SK-N-SH (cell line): ENCODE data around the gene PAF1. TPM values are rescaled to one million over a fixed set of nuclear protein-coding genes. Genes with fewer than 3 reads are reported as not detected.

Experiments
- CTCF ChIA-PET: fragments of 300-600, 350-600 bp; formaldehyde crosslinking; extraction: SDS; loops from one replicate; lab custom pipeline; 2021; lab: Yijun Ruan, JAX
- POLR2A ChIA-PET: fragments of 350-600 bp; sonication (Branson Sonifier 250); formaldehyde crosslinking; extraction: SDS; loops from one replicate; lab custom pipeline; 2020; ENCODE audit warnings: antibody characterized with exemption, inconsistent platforms; lab: Yijun Ruan, JAX
- DNase-seq: peaks from one replicate; pipeline ENCODE4 v3.0.0; 2012
- H2AFZ ChIP-seq: fragments of 200-600 bp; sonication (generic); 2 replicates; pipeline ENCODE4 v1.8.1; 2016; ENCODE audit warnings: antibody characterized with exemption, mild to moderate bottlenecking, low read depth
- H3F3A ChIP-seq: fragments of 200-600 bp; sonication (generic); replicated peaks from 2 replicates; pipeline ENCODE3; 2016; ENCODE audit warnings: antibody characterized with exemption, mild to moderate bottlenecking; ENCODE audit not compliant: insufficient read depth
- H3K27ac ChIP-seq, 2 experiments: fragments of 200-500 bp in 1 of 2; fragments of 200-600 bp in 1 of 2; sonication (Bioruptor generic) in 1 of 2; sonication (generic), shearing (Covaris generic) in 1 of 2; 2 replicates each; pipeline versions ENCODE4 v1.5.1 to v1.6.1; 2014 to 2016; ENCODE audit warnings: low read depth in 2 of 2, inconsistent platforms in 1 of 2, low read length in 1 of 2, mild to moderate bottlenecking in 1 of 2, mixed read lengths in 1 of 2
- H3K27me3 ChIP-seq: fragments of 200-600 bp; sonication (generic), shearing (Covaris generic); 2 replicates; pipeline ENCODE4 v1.6.1; 2016; ENCODE audit warnings: mixed run types; ENCODE audit not compliant: insufficient read depth
- H3K36me3 ChIP-seq, 2 experiments: fragments of 200-500 bp in 1 of 2; fragments of 200-600 bp in 1 of 2; sonication (Bioruptor generic) in 1 of 2; sonication (generic) in 1 of 2; replicated peaks in 1 of 2; 2 replicates each; pipeline versions ENCODE3 to v1.5.1; 2014 to 2016; ENCODE audit warnings: low read length in 1 of 2, mild to moderate bottlenecking in 1 of 2; ENCODE audit not compliant: insufficient read depth in 2 of 2, control insufficient read depth in 1 of 2
- H3K4me1 ChIP-seq, 2 experiments: fragments of 200-500 bp in 1 of 2; fragments of 200-600 bp in 1 of 2; sonication (Bioruptor generic) in 1 of 2; sonication (generic), shearing (Covaris generic) in 1 of 2; 2 replicates each; pipeline versions ENCODE4 v1.5.1 to v1.6.1; 2014 to 2016; ENCODE audit warnings: low read depth in 1 of 2, low read length in 1 of 2, mixed run types in 1 of 2; ENCODE audit not compliant: insufficient read depth in 2 of 2, control insufficient read depth in 1 of 2
- H3K4me2 ChIP-seq: fragments of 200-600 bp; sonication (generic), shearing (Covaris generic); 2 replicates; pipeline ENCODE4 v1.6.1; 2017; ENCODE audit warnings: mixed run types
- H3K4me3 ChIP-seq, 2 experiments: fragments of 200-500 bp in 1 of 2; fragments of 200-600 bp in 1 of 2; sonication (Bioruptor generic) in 1 of 2; sonication (generic), shearing (Covaris generic) in 1 of 2; 2 replicates each; pipeline versions ENCODE4 v1.5.1 to v1.8.1; 2014 to 2016; ENCODE audit warnings: low read depth in 2 of 2, inconsistent platforms in 1 of 2, low read length in 1 of 2, mild to moderate bottlenecking in 1 of 2, mixed read lengths in 1 of 2, moderate library complexity in 1 of 2
- H3K79me2 ChIP-seq: fragments of 200-600 bp; sonication (generic); 2 replicates; pipeline ENCODE4 v1.8.1; 2017; ENCODE audit warnings: mild to moderate bottlenecking; ENCODE audit not compliant: insufficient read depth
- H3K9ac ChIP-seq: fragments of 200-600 bp; sonication (generic); 2 replicates; pipeline ENCODE4 v1.6.1; 2017; ENCODE audit warnings: mixed run types
- H3K9me2 ChIP-seq: fragments of 200-600 bp; sonication (generic); 2 replicates; pipeline ENCODE4 v1.6.1; 2017; ENCODE audit warnings: mixed run types
- H3K9me3 ChIP-seq: fragments of 200-600 bp; sonication (generic); 2 replicates; pipeline ENCODE4 v1.6.1; 2017; ENCODE audit warnings: mixed run types, mild to moderate bottlenecking, moderate library complexity
- H4K20me1 ChIP-seq: fragments of 200-600 bp; sonication (generic); 2 replicates; pipeline ENCODE4 v1.6.1; 2017; ENCODE audit warnings: mild to moderate bottlenecking, mixed run types; ENCODE audit not compliant: insufficient read depth
- FOXM1 ChIP-seq: IDR thresholded peaks from 2 replicates; pipeline ENCODE4 v1.4.0; 2012; ENCODE audit warnings: low read depth, mild to moderate bottlenecking
- JUND ChIP-seq: IDR thresholded peaks from 2 replicates; pipeline ENCODE4 v1.4.0; 2012
- MAX ChIP-seq: IDR thresholded peaks from 2 replicates; pipeline ENCODE4 v1.4.0; 2012; ENCODE audit warnings: low read depth
- NFIC ChIP-seq: IDR thresholded peaks from 2 replicates; pipeline ENCODE4 v1.4.0; 2012; ENCODE audit warnings: borderline replicate concordance
- POLR2AphosphoS5 ChIP-seq: IDR thresholded peaks from 2 replicates; pipeline ENCODE4 v1.6.1; 2012; ENCODE audit warnings: low read depth, low read length
- RFX5 ChIP-seq: IDR thresholded peaks from 2 replicates; pipeline ENCODE4 v1.6.1; 2012; ENCODE audit warnings: mild to moderate bottlenecking, improper control_type of control experiment, low read length
- YY1 ChIP-seq: IDR thresholded peaks from 2 replicates; pipeline ENCODE4 v1.4.0; 2012; ENCODE audit warnings: low read depth, mild to moderate bottlenecking
- WGBS: methylation state at CpG from one replicate; pipeline ENCODE4 v1.1.6; 2017; ENCODE audit warnings: low lambda C conversion rate; 5-methylcytosine and 5-hydroxymethylcytosine counted together
- polyA plus RNA-seq, 3 experiments: library from polyadenylated mRNA; depleted of rRNA; stranded (reverse); fragments of >200 nt; gene quantifications; 2 replicates each; pipeline ENCODE4 v1.2.3, GENCODE V29; 2012
- TF ChIP-seq, protein P1 (sequence below): IDR thresholded peaks from 2 replicates; pipeline ENCODE4 v1.4.0; 2012; ENCODE audit warnings: low read depth, borderline replicate concordance
- TF ChIP-seq, protein P2 (sequence below): IDR thresholded peaks from 2 replicates; pipeline ENCODE4 v1.4.0; 2012; ENCODE audit warnings: low read depth, borderline replicate concordance

Gene PAF1
- polyA plus RNA-seq, 1 of the 3 experiments (the other 2 are of a cell fraction), result 65.3 TPM

DNA sequence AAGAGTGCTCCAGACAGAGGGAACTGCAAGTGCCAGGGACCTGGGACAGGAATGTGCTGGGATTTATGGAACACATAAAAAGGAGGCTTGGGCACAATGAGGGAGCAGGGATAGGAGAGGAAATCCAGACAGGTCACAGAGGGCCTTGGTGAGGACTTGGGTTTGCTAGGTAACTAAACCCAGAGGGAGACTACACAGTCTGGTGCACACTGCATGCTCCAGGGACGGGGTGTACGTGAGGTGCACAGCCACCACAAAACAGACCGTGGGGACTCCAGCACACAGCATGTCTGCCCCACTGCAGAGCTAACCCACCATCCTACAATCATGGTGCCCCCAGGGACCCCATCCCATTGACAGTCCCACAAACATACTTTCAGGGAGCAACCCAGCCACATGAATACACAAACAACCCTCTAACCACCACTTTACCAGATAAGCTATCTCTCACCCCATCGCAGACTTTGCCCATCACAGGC lies 10.2 kb upstream of the PAF1 start:
- H3K27ac ChIP-seq, result peak overlapping the region; percentile 31 to 100; a peak in 3 of 4 replicates
- H2AFZ ChIP-seq, result no peak overlapping the region
- TF ChIP-seq JUND (peak; percentile 47; the same call in 1 of the 2 replicates), FOXM1 (no peak)
- CTCF ChIA-PET, result interaction anchor here (2.0 to 6.5 kb wide), 2 partner anchors 10 to 11 kb away, joined by 9 to 106 read pairs; partner anchors contain the start of genes MED29, PAF1 and PLEKHG2
- no peaks in the 10 kb centered on the region for H3K9me2 ChIP-seq
- H3K27me3 ChIP-seq, result no peaks in the 10 kb centered on the region
- H3K9me3 ChIP-seq, result no peaks in the 10 kb centered on the region
- 36% methylated on average over 2 of the region's 4 CpGs for WGBS
- H3K4me3 ChIP-seq, result no peak overlapping the region
- POLR2A ChIA-PET, result interaction anchor here (1.6 to 2.3 kb wide), 2 partner anchors 10 to 34 kb away, joined by 3 to 11 read pairs; partner anchors contain the start of genes MED29 and PAF1
- no peak for DNase-seq
- peak overlapping the region; percentile 98; the same call in 1 of the 2 replicates for H3K4me2 ChIP-seq
- peak overlapping the region; percentile 97; the same call in 1 of the 2 replicates for H3K9ac ChIP-seq
- H4K20me1 ChIP-seq, result no peaks in the 10 kb centered on the region
- H3K36me3 ChIP-seq, result no peaks in the 10 kb centered on the region
- H3K4me1 ChIP-seq, result peaks cover 19 to 36% of the 10 kb centered on the region in 2 experiments; a peak in 3 of 4 replicates
- H3F3A ChIP-seq, result peaks cover 50% of the 10 kb centered on the region
- H3K79me2 ChIP-seq, result 0 out of 2 replicates have a peak, but pooled peaks cover 4% of the 10 kb centered on the region

DNA sequence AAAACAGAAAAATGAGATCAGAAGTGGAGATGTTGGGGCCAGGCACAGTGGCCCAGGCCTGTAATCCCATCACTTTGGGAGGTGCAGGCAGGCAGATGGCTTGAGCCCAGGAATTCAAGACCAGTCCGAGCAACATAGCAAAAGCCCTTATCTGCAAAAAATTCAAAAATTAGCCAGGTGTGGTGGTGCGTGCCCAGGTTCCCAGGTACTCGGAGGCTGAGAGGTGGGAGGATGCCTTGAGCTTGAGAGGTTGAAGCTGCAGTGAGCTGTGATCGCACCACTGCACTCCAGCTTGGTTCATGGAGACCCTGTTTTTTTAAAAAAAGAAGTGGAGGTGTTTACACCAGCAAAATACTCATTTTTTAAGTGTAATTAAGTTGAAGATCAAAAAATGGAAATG lies 9.2 kb upstream of the PAF1 start:
- ChIA-PET POLR2A (interaction anchor here (0.7 to 1.6 kb wide), 3 partner anchors 8 to 35 kb away, joined by 3 read pairs; partner anchors contain the start of gene PAF1), CTCF (interaction anchor here (6.5 kb wide), 1 partner anchor 12 kb away, joined by 106 read pairs; the partner anchor contains the start of gene PLEKHG2)
- Histone ChIP-seq H3K9me3 (no peaks in the 10 kb centered on the region), H3K79me2 (peaks cover 8% of the 10 kb centered on the region; the same call in 1 of the 2 replicates), H3K9ac (no peak overlapping the region), H3K4me2 (no peak overlapping the region), H2AFZ (no peak overlapping the region), H3K4me1 (peaks cover 19 to 36% of the 10 kb centered on the region in 2 experiments; a peak in 3 of 4 replicates), H4K20me1 (no peaks in the 10 kb centered on the region), H3K36me3 (no peaks in the 10 kb centered on the region), H3F3A (peaks cover 44% of the 10 kb centered on the region), H3K4me3 (no peak overlapping the region), H3K27ac (no peak overlapping the region), H3K9me2 (no peaks in the 10 kb centered on the region), H3K27me3 (no peaks in the 10 kb centered on the region)
- WGBS, result 98% methylated on average over 4 of the region's 4 CpGs
- no peak for TF ChIP-seq RFX5
- no peak for TF ChIP-seq NFIC
- TF ChIP-seq YY1, result no peak
- TF ChIP-seq, protein P1, sequence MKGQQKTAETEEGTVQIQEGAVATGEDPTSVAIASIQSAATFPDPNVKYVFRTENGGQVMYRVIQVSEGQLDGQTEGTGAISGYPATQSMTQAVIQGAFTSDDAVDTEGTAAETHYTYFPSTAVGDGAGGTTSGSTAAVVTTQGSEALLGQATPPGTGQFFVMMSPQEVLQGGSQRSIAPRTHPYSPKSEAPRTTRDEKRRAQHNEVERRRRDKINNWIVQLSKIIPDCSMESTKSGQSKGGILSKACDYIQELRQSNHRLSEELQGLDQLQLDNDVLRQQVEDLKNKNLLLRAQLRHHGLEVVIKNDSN, result no peak
- TF ChIP-seq POLR2AphosphoS5, result no peak
- no peak for TF ChIP-seq MAX
- TF ChIP-seq, protein P2, sequence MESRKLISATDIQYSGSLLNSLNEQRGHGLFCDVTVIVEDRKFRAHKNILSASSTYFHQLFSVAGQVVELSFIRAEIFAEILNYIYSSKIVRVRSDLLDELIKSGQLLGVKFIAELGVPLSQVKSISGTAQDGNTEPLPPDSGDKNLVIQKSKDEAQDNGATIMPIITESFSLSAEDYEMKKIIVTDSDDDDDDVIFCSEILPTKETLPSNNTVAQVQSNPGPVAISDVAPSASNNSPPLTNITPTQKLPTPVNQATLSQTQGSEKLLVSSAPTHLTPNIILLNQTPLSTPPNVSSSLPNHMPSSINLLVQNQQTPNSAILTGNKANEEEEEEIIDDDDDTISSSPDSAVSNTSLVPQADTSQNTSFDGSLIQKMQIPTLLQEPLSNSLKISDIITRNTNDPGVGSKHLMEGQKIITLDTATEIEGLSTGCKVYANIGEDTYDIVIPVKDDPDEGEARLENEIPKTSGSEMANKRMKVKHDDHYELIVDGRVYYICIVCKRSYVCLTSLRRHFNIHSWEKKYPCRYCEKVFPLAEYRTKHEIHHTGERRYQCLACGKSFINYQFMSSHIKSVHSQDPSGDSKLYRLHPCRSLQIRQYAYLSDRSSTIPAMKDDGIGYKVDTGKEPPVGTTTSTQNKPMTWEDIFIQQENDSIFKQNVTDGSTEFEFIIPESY, result no peak
- no peak for DNase-seq
